Activated CD4-positive, alpha-beta T cell treated with anti-CD3 and anti-CD28 coated beads for 1 hour (primary cell): ENCODE measurements around the gene B3GALT5.

Experiments
- DNase-seq: peaks from one replicate; pipeline ENCODE4 v3.0.0-alpha.2; 2020

The B3GALT5 gene

GRCh38 chr21:39648879-39649278 lies 36.1 kb downstream of the B3GALT5 start:
- DNase-seq, result no peak

DNA sequence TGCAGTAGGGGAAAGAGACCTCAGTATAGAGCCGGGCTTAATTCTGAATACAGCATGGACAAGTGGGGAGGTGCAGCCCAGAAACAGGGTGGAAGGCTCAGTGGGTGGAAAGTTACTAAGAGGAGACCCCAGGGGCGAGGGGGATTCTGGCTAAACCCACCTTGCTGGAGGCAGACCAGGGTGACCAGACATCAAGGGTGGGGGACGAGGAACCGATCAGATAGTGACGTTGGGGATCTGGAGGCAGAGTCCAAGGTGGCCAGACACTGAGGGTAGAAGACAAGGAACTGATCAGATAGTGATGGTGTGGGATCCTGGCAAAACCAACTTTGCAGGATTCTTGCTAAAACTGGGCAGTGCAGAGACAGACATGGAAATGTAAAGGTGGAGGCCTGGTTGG lies 36.8 kb downstream of the B3GALT5 start:
- DNase-seq, result no peak

DNA sequence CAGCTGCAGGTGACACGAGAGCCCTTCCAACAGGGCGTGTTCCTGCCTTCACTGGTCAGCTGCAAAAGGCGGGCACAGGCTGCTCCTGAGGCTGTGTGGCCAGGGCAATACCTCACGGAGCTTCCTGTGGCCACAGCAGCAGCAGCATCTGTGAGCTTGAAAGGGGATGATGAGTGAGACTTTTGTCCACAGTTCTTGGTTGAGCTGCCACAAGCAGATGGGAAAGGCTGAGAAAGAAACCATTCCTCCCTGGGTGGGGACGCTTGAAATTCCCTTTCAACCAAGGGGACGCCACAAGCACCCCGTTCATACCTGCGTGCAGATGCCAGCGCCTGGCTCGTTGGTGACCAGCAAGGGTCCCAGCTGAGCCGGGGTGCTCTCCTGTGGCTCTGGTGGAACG lies 37.6 kb downstream of the B3GALT5 start:
- no peak for DNase-seq

- DNase-seq, result no peak
These were observed 38.1 kb downstream of the B3GALT5 start for GRCh38 chr21:39650801-39651200.

- DNase-seq, result no peak
These were observed 38.5 kb downstream of the B3GALT5 start for GRCh38 chr21:39651206-39651605.

- DNase-seq, result no peak
These were observed 42.2 kb downstream of the B3GALT5 start for GRCh38 chr21:39654951-39655350.

- DNase-seq, result no peak
These were observed 42.8 kb downstream of the B3GALT5 start for GRCh38 chr21:39655589-39655988.

- DNase-seq, result no peak
These were observed 43.5 kb downstream of the B3GALT5 start for GRCh38 chr21:39656209-39656608.

GRCh38 chr21:39657091-39657689 lies 44.5 kb downstream of the B3GALT5 start:
- no peak for DNase-seq

GRCh38 chr21:39658066-39658465 lies 45.3 kb downstream of the B3GALT5 start:
- DNase-seq, result no peak

GRCh38 chr21:39659070-39659815 lies 46.5 kb downstream of the B3GALT5 start:
- no peak for DNase-seq

DNA sequence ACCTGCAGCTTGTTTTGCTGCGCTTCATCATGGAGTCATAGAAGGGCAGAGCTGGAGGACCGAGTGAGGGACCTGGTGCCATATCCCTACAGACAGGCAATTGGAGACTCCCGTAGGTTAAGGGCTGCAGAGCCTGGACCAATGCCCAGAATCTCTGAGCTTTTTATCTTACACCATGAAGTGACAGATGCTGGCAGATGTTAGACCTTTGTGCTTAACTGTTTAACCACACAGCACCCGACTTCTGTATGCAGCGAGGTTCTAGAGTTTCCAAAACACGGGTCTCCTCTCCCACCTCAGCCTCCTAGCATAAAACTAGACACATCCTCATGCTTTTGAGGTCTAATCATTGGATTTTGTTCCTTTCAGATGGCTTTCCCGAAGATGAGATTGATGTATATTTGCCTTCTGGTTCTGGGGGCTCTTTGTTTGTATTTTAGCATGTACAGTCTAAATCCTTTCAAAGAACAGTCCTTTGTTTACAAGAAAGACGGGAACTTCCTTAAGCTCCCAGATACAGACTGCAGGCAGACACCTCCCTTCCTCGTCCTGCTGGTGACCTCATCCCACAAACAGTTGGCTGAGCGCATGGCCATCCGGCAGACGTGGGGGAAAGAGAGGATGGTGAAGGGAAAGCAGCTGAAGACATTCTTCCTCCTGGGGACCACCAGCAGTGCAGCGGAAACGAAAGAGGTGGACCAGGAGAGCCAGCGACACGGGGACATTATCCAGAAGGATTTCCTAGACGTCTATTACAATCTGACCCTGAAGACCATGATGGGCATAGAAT lies 47.6 kb downstream of the B3GALT5 start:
- no peak for DNase-seq

DNA sequence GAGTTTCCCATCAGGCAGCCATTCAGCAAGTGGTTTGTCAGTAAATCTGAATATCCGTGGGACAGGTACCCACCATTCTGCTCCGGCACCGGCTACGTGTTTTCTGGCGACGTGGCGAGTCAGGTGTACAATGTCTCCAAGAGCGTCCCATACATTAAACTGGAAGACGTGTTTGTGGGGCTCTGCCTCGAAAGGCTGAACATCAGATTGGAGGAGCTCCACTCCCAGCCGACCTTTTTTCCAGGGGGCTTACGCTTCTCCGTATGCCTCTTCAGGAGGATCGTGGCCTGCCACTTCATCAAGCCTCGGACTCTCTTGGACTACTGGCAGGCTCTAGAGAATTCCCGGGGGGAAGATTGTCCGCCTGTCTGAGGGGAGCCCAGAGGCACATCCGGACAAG lies 48.4 kb downstream of the B3GALT5 start:
- DNase-seq, result no peak

- DNase-seq, result no peak
These were observed 49.0 kb downstream of the B3GALT5 start for GRCh38 chr21:39661740-39662139.

GRCh38 chr21:39662411-39662953 lies 49.7 kb downstream of the B3GALT5 start:
- DNase-seq, result no peak

DNA sequence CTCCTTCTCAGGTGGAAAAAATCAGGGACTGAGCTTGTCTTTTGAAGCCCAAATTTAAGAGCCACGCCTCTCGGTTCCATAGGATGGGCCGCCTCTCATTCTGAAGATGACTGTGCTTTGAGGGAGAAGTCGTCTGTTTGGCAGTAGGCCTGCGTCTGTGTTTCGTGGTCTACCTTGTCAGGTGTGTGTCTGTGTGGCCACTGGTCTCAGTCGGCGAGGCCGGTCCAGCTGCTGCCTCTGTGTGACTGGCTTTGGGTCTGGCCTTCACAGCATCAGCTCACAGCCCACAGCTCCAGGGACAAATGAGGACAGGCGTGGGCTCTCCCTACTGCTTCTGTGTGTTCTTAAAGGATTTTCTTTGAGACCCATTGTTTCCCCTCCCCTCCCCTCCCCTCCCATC lies 50.3 kb downstream of the B3GALT5 start:
- DNase-seq, result no peak

DNA sequence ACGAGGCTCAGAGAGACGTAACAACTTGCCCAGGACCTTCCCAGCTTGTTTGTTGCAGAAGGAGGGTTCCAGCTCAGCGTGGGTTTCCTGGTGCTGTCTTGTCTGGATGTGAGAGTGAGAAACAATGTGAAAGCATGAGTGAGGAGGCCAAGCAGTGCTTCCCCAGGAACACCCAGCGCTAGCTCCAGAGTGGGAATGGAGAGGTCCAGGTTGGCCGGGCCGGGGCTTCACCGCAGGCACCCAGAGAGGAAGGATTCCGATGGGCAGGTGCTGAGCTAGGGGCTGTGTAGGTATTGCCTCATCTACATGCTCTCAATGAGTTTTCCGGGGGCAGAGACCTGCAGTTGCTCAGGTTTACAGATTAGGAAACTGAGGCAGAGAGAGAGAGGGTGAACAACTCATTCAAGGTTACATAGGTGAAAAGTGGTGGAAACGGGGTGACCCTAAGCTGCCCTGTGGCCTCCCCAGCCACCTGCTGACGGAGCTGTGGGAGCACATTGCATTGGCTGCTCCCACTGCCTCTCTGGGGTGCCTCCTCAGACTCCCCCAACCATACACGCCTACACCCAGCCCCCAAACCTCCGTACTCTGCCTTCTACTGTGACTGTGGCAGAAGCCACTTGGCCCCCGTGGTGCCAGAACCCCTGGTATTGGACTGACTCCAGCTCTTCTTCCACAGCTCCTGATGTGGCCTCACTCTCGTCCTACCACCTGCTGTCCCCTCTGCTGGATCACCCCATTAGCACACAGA lies 51.2 kb downstream of the B3GALT5 start:
- no peak for DNase-seq

- no peak for DNase-seq
These were observed 51.8 kb downstream of the B3GALT5 start for GRCh38 chr21:39664586-39664985.

GRCh38 chr21:39666026-39666425 lies 53.3 kb downstream of the B3GALT5 start:
- DNase-seq, result no peak

- no peak for DNase-seq
These were observed 54.1 kb downstream of the B3GALT5 start for GRCh38 chr21:39666681-39667315.

DNA sequence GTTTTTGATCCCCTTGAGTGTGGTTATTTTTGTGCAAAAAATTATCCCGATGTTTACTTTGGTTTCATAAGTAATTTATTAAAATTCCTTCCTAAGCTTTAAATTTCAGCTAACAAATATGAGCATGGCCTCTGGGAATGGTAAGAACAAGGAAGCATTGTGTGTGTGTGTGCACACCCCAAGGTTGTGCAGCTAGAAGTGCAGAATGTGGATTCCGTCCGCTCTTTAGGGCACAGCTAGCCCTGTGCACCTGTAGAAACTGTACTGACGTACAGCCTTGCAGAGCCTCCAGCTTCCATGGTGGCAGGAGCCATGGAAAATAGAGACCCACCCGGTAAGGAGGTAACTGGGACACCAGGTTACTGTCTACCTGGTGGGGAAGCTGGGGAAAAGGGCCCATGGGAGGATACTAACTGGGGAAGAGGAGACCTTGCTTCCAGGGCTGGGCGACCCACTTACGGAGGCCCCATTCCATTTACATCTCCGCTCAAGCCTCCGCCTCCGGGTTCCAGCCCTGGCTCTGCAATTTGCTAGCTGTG lies 54.7 kb downstream of the B3GALT5 start:
- no peak for DNase-seq

- DNase-seq, result no peak
These were observed 55.6 kb downstream of the B3GALT5 start for GRCh38 chr21:39668369-39668768.
